Measurements from ENCODE around the gene PYM1. TPM values are rescaled to one million over a fixed set of nuclear protein-coding genes. Genes with fewer than 3 reads are reported as not detected.
"Not testable (repeated sequence)": the region's sequence is repeated elsewhere in the genome, so short reads cannot be mapped to it uniquely, and the experiment has no call there.

The PYM1 gene
- total RNA-seq, 1 experiment from 2014 or later, result 58.9 TPM

DNA sequence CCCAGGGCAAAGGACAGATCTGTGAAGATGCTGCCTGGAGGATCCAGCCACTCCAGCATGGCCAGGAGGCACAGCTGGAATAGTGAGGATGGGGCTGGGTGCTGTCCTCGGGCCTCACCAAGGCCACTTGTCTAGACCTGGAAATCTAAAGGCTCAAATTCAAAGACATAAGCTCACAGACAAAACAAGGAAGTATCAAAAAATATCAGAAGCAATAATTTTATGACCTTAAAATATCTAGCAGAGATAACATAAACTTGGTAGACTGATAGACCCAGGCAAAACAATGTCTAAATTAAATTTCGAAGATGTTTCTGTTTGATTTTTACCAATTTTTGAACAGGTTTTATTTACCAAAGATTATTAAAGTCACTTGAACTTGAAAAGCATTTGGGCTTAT lies 62.4 kb downstream of the PYM1 start:
- H3K27me3 Mint-ChIP-seq (ENCODE audit: low read depth), result no peaks in the 10 kb centered on the region
- H3K27me3 ChIP-seq (ENCODE audit: insufficient read depth, low read length), result no peaks in the 10 kb centered on the region
- no peak overlapping the region for H3K27ac ChIP-seq (ENCODE audit: insufficient read length, low read depth, low read length)
- TF ChIP-seq, protein P1, sequence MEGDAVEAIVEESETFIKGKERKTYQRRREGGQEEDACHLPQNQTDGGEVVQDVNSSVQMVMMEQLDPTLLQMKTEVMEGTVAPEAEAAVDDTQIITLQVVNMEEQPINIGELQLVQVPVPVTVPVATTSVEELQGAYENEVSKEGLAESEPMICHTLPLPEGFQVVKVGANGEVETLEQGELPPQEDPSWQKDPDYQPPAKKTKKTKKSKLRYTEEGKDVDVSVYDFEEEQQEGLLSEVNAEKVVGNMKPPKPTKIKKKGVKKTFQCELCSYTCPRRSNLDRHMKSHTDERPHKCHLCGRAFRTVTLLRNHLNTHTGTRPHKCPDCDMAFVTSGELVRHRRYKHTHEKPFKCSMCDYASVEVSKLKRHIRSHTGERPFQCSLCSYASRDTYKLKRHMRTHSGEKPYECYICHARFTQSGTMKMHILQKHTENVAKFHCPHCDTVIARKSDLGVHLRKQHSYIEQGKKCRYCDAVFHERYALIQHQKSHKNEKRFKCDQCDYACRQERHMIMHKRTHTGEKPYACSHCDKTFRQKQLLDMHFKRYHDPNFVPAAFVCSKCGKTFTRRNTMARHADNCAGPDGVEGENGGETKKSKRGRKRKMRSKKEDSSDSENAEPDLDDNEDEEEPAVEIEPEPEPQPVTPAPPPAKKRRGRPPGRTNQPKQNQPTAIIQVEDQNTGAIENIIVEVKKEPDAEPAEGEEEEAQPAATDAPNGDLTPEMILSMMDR (conservative IDR thresholded peaks at IDR 0.05), result no peak
- H3K23me2 ChIP-seq (ENCODE audit: insufficient read length, low read depth, low read length, poor library complexity, severe bottlenecking), result no peaks in the 10 kb centered on the region
- H2AFZ ChIP-seq (ENCODE audit: low read length), result no peak overlapping the region
- no peak overlapping the region for H3K18ac ChIP-seq (ENCODE audit: insufficient read length, low read depth, low read length)
- H2AK5ac ChIP-seq (ENCODE audit: insufficient read length, low read length), result no peak overlapping the region
- H2BK120ac ChIP-seq (ENCODE audit: low read depth, low read length, poor library complexity, severe bottlenecking), result no peak overlapping the region
- no peak overlapping the region for H3T11ph ChIP-seq (ENCODE audit: low read length)
- no peaks in the 10 kb centered on the region for H3K4me1 Mint-ChIP-seq
- no peak overlapping the region for H3K9ac ChIP-seq (ENCODE audit: extremely low read depth, insufficient read length, low read length)
- H4K91ac ChIP-seq (ENCODE audit: insufficient read length, low read depth, low read length), result no peak overlapping the region
- H4K20me1 ChIP-seq (ENCODE audit: control insufficient read depth, insufficient read depth, insufficient read length), result no peaks in the 10 kb centered on the region
- no peaks in the 10 kb centered on the region for H3K79me1 ChIP-seq (ENCODE audit: insufficient read depth, low read depth, low read length, poor library complexity, severe bottlenecking)
- no peak overlapping the region for H3K4ac ChIP-seq (ENCODE audit: low read depth, low read length)
- no peak for DNase-seq
- H2BK20ac ChIP-seq (ENCODE audit: low read depth, low read length, poor library complexity, severe bottlenecking), result no peak overlapping the region
- no peak overlapping the region for H2BK12ac ChIP-seq (ENCODE audit: insufficient read length, low read depth, low read length)
- peaks cover 5% of the 10 kb centered on the region in 2 experiments for H3K9me3 Mint-ChIP-seq
- no peak overlapping the region for H2BK5ac ChIP-seq (ENCODE audit: insufficient read length, low read length)
- no peak overlapping the region for H3K27ac Mint-ChIP-seq
- no peak overlapping the region for H3K56ac ChIP-seq (ENCODE audit: insufficient read length, low read depth, low read length)
- no peaks in the 10 kb centered on the region for H3K9me3 ChIP-seq (ENCODE audit: control insufficient read depth, low read depth, low read length)
- no CpG with 5 or more reads among the region's 2 CpGs for WGBS (ENCODE audit: extremely low coverage, insufficient read length, low lambda C conversion rate)
- H3K14ac ChIP-seq (ENCODE audit: insufficient read depth, low read length), result no peak overlapping the region
- no peak overlapping the region for H2BK15ac ChIP-seq (ENCODE audit: low read depth, low read length)
- no peaks in the 10 kb centered on the region for H3K4me1 ChIP-seq (ENCODE audit: insufficient read depth, low read length)
- H3K23ac ChIP-seq (ENCODE audit: insufficient read length, low read depth, low read length), result no peak overlapping the region
- no peak overlapping the region for H3K4me2 ChIP-seq (ENCODE audit: insufficient read depth, insufficient read length, low read length)
- H4K8ac ChIP-seq (replicated peaks; ENCODE audit: insufficient read length, low read depth, low read length), result no peak overlapping the region
- H3K36me3 Mint-ChIP-seq (ENCODE audit: insufficient read depth in 1 of 3, low read depth in 3 of 3), result peaks cover 0 to 4% (median 0%) of the 10 kb centered on the region in 3 experiments; a peak in 1 of 7 replicates
- no peaks in the 10 kb centered on the region for H3K79me2 ChIP-seq (ENCODE audit: insufficient read depth, low read length)
- no peak overlapping the region for H3K4me3 Mint-ChIP-seq
- no peak overlapping the region for H4K5ac ChIP-seq (ENCODE audit: insufficient read length, low read depth, low read length)

GRCh38 chr12:55862931-55863330 lies 64.8 kb downstream of the PYM1 start:
- not testable (repeated sequence) for H3K79me1 ChIP-seq (ENCODE audit: insufficient read depth, low read depth, low read length, poor library complexity, severe bottlenecking); H3K14ac ChIP-seq (ENCODE audit: insufficient read depth, low read length); H3K27me3 ChIP-seq (ENCODE audit: insufficient read depth, low read length); H3K27me3 Mint-ChIP-seq (ENCODE audit: low read depth); H3K36me3 Mint-ChIP-seq (ENCODE audit: insufficient read depth in 1 of 3, low read depth in 3 of 3); H3K9me3 ChIP-seq (ENCODE audit: control insufficient read depth, low read depth, low read length); H3K79me2 ChIP-seq (ENCODE audit: insufficient read depth, low read length); H3K56ac ChIP-seq (ENCODE audit: insufficient read length, low read depth, low read length); H3K27ac ChIP-seq (ENCODE audit: insufficient read length, low read depth, low read length); H2BK20ac ChIP-seq (ENCODE audit: low read depth, low read length, poor library complexity, severe bottlenecking); H3K18ac ChIP-seq (ENCODE audit: insufficient read length, low read depth, low read length); H3K4me1 Mint-ChIP-seq; H2BK12ac ChIP-seq (ENCODE audit: insufficient read length, low read depth, low read length); H4K91ac ChIP-seq (ENCODE audit: insufficient read length, low read depth, low read length); H3K9ac ChIP-seq (ENCODE audit: extremely low read depth, insufficient read length, low read length); H3K4me3 Mint-ChIP-seq; H2AK5ac ChIP-seq (ENCODE audit: insufficient read length, low read length); H4K20me1 ChIP-seq (ENCODE audit: control insufficient read depth, insufficient read depth, insufficient read length); H2BK15ac ChIP-seq (ENCODE audit: low read depth, low read length); H2BK120ac ChIP-seq (ENCODE audit: low read depth, low read length, poor library complexity, severe bottlenecking); H2BK5ac ChIP-seq (ENCODE audit: insufficient read length, low read length); H3T11ph ChIP-seq (ENCODE audit: low read length); H2AFZ ChIP-seq (ENCODE audit: low read length); H3K23me2 ChIP-seq (ENCODE audit: insufficient read length, low read depth, low read length, poor library complexity, severe bottlenecking); H3K4me1 ChIP-seq (ENCODE audit: insufficient read depth, low read length); DNase-seq; H3K23ac ChIP-seq (ENCODE audit: insufficient read length, low read depth, low read length); H4K5ac ChIP-seq (ENCODE audit: insufficient read length, low read depth, low read length); H3K4me2 ChIP-seq (ENCODE audit: insufficient read depth, insufficient read length, low read length); H3K4ac ChIP-seq (ENCODE audit: low read depth, low read length); H3K9me3 Mint-ChIP-seq; H4K8ac ChIP-seq (replicated peaks; ENCODE audit: insufficient read length, low read depth, low read length); H3K27ac Mint-ChIP-seq
- no CpG with 5 or more reads among the region's 13 CpGs for WGBS (ENCODE audit: extremely low coverage, insufficient read length, low lambda C conversion rate)
